NCI-H526 (cell line): ENCODE results near the gene SLC7A14.
A peak's percentile ranks its signal among the peaks of the same experiment; 100 is the strongest.

Experiments
- DNase-seq, 2 experiments: peaks; one replicate each; lab custom pipeline; 2025; lab: John Stamatoyannopoulos, UW

SLC7A14 gene

DNA sequence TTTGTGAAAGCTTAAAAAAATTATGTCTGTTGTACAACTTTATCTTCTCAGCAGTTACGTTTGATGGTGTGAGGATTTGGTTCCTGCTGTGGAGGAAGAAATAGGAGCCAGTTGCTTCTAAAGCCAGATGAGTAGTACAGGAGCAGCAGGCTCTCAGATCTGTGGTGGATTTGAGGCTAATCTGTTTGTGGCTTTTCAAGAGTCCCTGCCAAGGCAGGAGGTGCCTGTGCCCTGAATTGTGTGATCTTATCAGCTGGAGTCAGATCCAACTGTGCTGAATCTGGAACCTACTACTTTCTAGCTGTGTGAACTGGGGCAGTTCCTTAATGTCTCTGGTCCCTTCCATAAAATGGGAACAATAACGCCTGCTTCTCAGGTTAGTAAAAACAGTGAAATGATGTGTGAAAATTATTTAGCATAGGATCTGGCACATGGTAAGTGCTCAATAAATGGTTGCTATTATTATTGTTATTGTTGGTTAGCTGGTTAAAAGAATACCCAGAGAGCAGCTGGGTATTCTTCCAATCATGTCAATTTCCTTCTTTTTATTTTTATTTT is 159.6 kb downstream of the SLC7A14 start:
- DNase-seq, result no peak

GRCh38 chr3:170425491-170426239 is 160.2 kb downstream of the SLC7A14 start:
- DNase-seq, result peak; percentile 38 to 71

- no peak for DNase-seq
Measured at GRCh38 chr3:170424879-170425278, 161.0 kb downstream of the SLC7A14 start.

GRCh38 chr3:170423001-170423615 is 162.8 kb downstream of the SLC7A14 start:
- DNase-seq, result no peak

GRCh38 chr3:170421758-170422157 is 164.1 kb downstream of the SLC7A14 start:
- peak in 1 of 2 experiments; percentile 53 for DNase-seq

- peak; percentile 33 to 67 for DNase-seq
Measured at GRCh38 chr3:170421111-170421641, 164.7 kb downstream of the SLC7A14 start.

GRCh38 chr3:170420307-170420821 is 165.5 kb downstream of the SLC7A14 start:
- peak; percentile 42 to 71 for DNase-seq

DNA sequence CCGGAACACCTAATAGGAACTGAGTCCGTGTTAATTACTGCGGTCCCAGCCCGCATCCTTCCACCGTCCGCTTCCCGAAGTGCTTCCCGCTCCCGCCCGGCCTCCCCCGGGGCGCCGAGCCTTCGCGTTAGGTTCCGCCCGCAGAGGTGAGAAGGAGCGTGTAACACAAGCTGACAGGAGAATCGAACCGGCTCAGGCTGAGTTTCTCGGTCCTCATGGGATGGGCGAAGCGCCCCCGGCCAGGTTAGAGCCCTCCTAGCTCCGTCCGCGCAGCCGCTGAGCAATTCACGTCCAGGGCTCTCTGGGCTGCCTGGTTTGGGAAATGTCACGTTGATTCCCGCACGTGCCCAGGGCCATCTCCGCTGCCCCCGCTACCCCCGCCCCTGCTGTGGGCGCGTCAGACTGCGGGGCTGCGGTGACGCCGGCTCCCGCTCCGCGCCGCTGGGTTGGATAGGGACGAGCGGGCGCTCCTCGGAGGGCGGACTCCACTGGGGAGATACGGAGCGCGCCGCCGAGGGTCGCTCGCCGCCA is 166.3 kb downstream of the SLC7A14 start:
- DNase-seq, result peak; percentile 62 to 83

- peak; percentile 72 to 91 for DNase-seq
Measured at GRCh38 chr3:170418422-170419398, 167.2 kb downstream of the SLC7A14 start, which contains the start of gene CLDN11. Gene CLDN11 (plus strand): TSS chr3:170418868. CDS start chr3:170419067, 199 bp downstream.

- no peak for DNase-seq
Measured at GRCh38 chr3:170417090-170417489, 168.8 kb downstream of the SLC7A14 start.

GRCh38 chr3:170414202-170414663 is 171.6 kb downstream of the SLC7A14 start:
- DNase-seq, result peak; percentile 44 to 77

- no peak for DNase-seq
Measured at GRCh38 chr3:170413291-170413690, 172.6 kb downstream of the SLC7A14 start.

- DNase-seq, result peak; percentile 19 to 51
Measured at GRCh38 chr3:170410428-170411029, 175.3 kb downstream of the SLC7A14 start.
